ENCODE data around the gene CAMSAP3.

Gene CAMSAP3

GRCh38 chr19:7632340-7633203 is 36.9 kb downstream of the CAMSAP3 start:
- DNase-seq (ENCODE audit: extremely low read depth, low read depth), result no peak
- H3K4me3 ChIP-seq (replicated peaks; ENCODE audit: low read depth, low read length), result no peak overlapping the region
- TF ChIP-seq CTCF (IDR thresholded peaks at IDR 0.05; ENCODE audit: low read depth, low read length, missing control alignments), result no peak

GRCh38 chr19:7633698-7634097 is 38.0 kb downstream of the CAMSAP3 start, which contains the start of gene PCP2:
Gene PCP2 (minus strand): TSS chr19:7633719. CDS start chr19:7633457, 262 bp downstream.
- TF ChIP-seq CTCF (IDR thresholded peaks at IDR 0.05; ENCODE audit: low read depth, low read length, missing control alignments), result no peak
- no peak for DNase-seq (ENCODE audit: extremely low read depth, low read depth)

GRCh38 chr19:7635670-7636069 is 40.0 kb downstream of the CAMSAP3 start:
- no peak for TF ChIP-seq CTCF (IDR thresholded peaks at IDR 0.05; ENCODE audit: low read depth, low read length, missing control alignments)
- no peak overlapping the region for H3K4me3 ChIP-seq (replicated peaks; ENCODE audit: low read depth, low read length)
- no peak for DNase-seq (ENCODE audit: extremely low read depth, low read depth)

More at GRCh38 chr19:7633698-7634097, 38.0 kb downstream of the CAMSAP3 start, which contains the start of gene PCP2:
- no peak within 1 kb of the TSS for H3K4me3 ChIP-seq (replicated peaks; ENCODE audit: low read depth, low read length)

DNA sequence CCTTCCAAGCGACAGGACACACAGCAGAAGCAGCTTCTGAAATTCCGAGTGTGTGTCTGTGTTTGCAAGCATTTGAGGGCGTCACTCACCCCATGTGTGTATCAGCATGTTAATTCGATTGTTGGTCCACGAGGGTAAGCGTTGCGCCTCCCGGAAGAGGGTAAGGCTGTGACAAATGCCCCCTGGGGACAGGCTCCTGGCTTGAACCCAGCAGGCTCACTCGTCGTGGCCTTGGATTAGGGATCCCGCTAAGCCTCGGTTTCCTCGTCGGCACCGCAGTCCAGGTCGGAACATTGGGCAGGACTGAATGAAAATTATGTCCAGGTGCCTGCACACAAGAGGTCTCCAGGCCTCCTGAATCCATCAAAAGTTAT is 40.6 kb downstream of the CAMSAP3 start:
- H3K4me3 ChIP-seq (replicated peaks; ENCODE audit: low read depth, low read length), result peak overlapping the region; percentile 36; the same call in 1 of the 2 replicates
- no peak for TF ChIP-seq CTCF (IDR thresholded peaks at IDR 0.05; ENCODE audit: low read depth, low read length, missing control alignments)
- no peak for DNase-seq (ENCODE audit: extremely low read depth, low read depth)

GRCh38 chr19:7636691-7637373 is 41.2 kb downstream of the CAMSAP3 start, which contains the start of gene STXBP2:
Gene STXBP2 (plus strand): TSS chr19:7637110. CDS start chr19:7637150, 40 bp downstream.
- DNase-seq (ENCODE audit: extremely low read depth, low read depth), result no peak
- TF ChIP-seq CTCF (IDR thresholded peaks at IDR 0.05; ENCODE audit: low read depth, low read length, missing control alignments), result no peak
- H3K4me3 ChIP-seq (replicated peaks; ENCODE audit: low read depth, low read length), result peak within 1 kb of the TSS; percentile 36

- H3K4me3 ChIP-seq (replicated peaks; ENCODE audit: low read depth, low read length), result peak overlapping the region; percentile 36
- no peak for DNase-seq (ENCODE audit: extremely low read depth, low read depth)
- TF ChIP-seq CTCF (IDR thresholded peaks at IDR 0.05; ENCODE audit: low read depth, low read length, missing control alignments), result no peak
Measured at GRCh38 chr19:7637374-7638256, 42.0 kb downstream of the CAMSAP3 start.

Data from HFF-Myc (cell line).